Vagina (tissue), 2 donors: ENCODE measurements around the gene AGPAT2. TPM values are rescaled to one million over a fixed set of nuclear protein-coding genes. Genes with fewer than 3 reads are reported as not detected.
A peak's percentile ranks its signal among the peaks of the same experiment; 100 is the strongest.
"Not testable (repeated sequence)": the region's sequence is repeated elsewhere in the genome, so short reads cannot be mapped to it uniquely, and the experiment has no call there.

ENCODE experiments used
- DNase-seq, 2 donors: peaks; one replicate each; pipeline ENCODE4 v3.0.0-alpha.2; 2017; ENCODE audit errors: extremely low spot score in 2 of 2
- H3K27ac ChIP-seq: fragments of 200-600 bp; sonication (generic); one replicate; pipeline ENCODE4 v1.5.1; 2019
- H3K27me3 ChIP-seq: fragments of 200-600 bp; sonication (generic); one replicate; pipeline ENCODE4 v1.5.1; 2019
- H3K36me3 ChIP-seq, 2 donors: fragments of 200-600 bp; sonication (generic); one replicate each; pipeline ENCODE4 v1.5.1; 2017 to 2019
- H3K4me1 ChIP-seq: fragments of 200-600 bp; sonication (generic); one replicate; pipeline ENCODE4 v1.5.1; 2019
- H3K4me3 ChIP-seq, 2 donors: fragments of 200-600 bp; sonication (generic); 1 replicate in 1 of 2; 2 replicates in 1 of 2; pipeline ENCODE4 v1.5.1; 2016 to 2019
- H3K9me3 ChIP-seq: fragments of 200-600 bp; sonication (generic); one replicate; pipeline ENCODE4 v1.5.1; 2019
- POLR2A ChIP-seq, 2 donors: fragments of 450-650 bp; IDR thresholded peaks; one replicate each; pipeline ENCODE4 v1.6.1; 2017; ENCODE audit warnings: antibody characterized with exemption in 2 of 2, mild to moderate bottlenecking in 2 of 2, moderate library complexity in 2 of 2
- POLR2AphosphoS5 ChIP-seq, 2 donors: sonication (generic); formaldehyde crosslinking; IDR thresholded peaks; one replicate each; pipeline ENCODE4 v1.9.0; 2017; ENCODE audit warnings: antibody characterized with exemption in 2 of 2, mild to moderate bottlenecking in 2 of 2, low read depth in 1 of 2; ENCODE audit not compliant: insufficient read depth in 1 of 2
- intact Hi-C: fragments of 100-400 bp; cut with DNase I; formaldehyde crosslinking; loops from one replicate; pipeline ENCODE4 v1.15.1; 2023
- total RNA-seq: library from RNA; depleted of rRNA; stranded (reverse); fragments of >200 nt; gene quantifications from one replicate; pipeline ENCODE4 v1.2.3, GENCODE V29; 2016
- TF ChIP-seq, protein P1 (sequence below), 3 experiments: fragments of 450-650 bp in 2 of 3; fragments of 200-600 bp in 1 of 3; sonication (generic) in 1 of 3; IDR thresholded peaks; one replicate each; pipeline ENCODE4 v1.5.1; 2017 to 2019; ENCODE audit warnings: antibody characterized with exemption in 3 of 3, mild to moderate bottlenecking in 2 of 3, moderate library complexity in 2 of 3

The AGPAT2 gene
- total RNA-seq, 1 donor from 2014 or later, result 87.2 TPM

DNA sequence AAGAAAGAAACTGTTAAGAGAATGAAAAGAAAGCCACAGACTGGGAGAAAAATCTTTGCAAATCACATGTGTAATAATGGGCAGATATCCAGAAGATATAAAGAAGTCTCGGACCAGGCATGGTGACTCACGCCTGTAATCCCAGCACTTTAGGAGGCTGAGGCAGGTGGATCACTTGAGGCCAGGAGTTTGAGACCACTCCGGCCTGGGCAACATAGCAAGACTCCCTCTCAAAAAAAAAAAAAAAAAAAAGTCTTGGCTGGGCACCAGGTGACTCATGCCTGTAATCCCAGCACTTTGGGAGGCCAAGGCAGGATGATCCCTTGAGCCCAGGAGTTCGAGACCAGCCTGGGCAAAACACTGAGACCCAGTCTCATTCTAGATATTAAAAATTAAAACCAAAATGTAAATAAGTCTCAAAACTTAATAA, 24.0 kb upstream of the AGPAT2 start:
- DNase-seq, H3K36me3 ChIP-seq, H3K27ac ChIP-seq, H3K4me3 ChIP-seq, intact Hi-C loops, H3K9me3 ChIP-seq, H3K27me3 ChIP-seq: not testable (repeated sequence)
- TF ChIP-seq POLR2AphosphoS5 (IDR thresholded peaks at IDR 0.05; ENCODE audit: insufficient read depth in 1 of 2, low read depth in 1 of 2), result peak in 1 of 2 donors; percentile 46
- peaks cover 20% of the 10 kb centered on the region for H3K4me1 ChIP-seq

DNA sequence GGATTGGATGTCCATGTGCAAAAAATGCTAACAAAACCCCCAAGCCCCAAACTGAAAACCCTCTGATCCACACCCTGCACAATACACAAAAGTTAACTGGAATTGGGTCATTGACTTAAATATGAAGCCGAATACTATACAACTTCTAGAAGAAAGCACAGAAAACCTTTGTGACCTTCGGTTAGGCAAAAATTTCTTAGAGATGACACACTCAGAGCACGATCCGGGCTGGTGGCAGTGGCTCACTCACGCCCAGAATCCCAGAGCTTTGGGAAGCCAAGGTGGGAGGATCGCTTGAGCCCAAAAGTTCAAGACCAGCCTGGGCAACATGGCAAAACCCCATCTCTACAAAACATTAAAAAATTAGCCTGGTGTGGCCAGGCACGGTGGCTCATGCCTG, 23.3 kb upstream of the AGPAT2 start:
- H3K27ac ChIP-seq, result no peak overlapping the region
- H3K36me3 ChIP-seq, result no peaks in the 10 kb centered on the region
- H3K4me3 ChIP-seq, result no peak overlapping the region
- intact Hi-C loops, result no loop called here
- peaks cover 20% of the 10 kb centered on the region for H3K4me1 ChIP-seq
- TF ChIP-seq, protein P1, sequence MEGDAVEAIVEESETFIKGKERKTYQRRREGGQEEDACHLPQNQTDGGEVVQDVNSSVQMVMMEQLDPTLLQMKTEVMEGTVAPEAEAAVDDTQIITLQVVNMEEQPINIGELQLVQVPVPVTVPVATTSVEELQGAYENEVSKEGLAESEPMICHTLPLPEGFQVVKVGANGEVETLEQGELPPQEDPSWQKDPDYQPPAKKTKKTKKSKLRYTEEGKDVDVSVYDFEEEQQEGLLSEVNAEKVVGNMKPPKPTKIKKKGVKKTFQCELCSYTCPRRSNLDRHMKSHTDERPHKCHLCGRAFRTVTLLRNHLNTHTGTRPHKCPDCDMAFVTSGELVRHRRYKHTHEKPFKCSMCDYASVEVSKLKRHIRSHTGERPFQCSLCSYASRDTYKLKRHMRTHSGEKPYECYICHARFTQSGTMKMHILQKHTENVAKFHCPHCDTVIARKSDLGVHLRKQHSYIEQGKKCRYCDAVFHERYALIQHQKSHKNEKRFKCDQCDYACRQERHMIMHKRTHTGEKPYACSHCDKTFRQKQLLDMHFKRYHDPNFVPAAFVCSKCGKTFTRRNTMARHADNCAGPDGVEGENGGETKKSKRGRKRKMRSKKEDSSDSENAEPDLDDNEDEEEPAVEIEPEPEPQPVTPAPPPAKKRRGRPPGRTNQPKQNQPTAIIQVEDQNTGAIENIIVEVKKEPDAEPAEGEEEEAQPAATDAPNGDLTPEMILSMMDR (IDR thresholded peaks at IDR 0.05), result no peak
- no peak for TF ChIP-seq POLR2A (IDR thresholded peaks at IDR 0.05)
- no peak for TF ChIP-seq POLR2AphosphoS5 (IDR thresholded peaks at IDR 0.05; ENCODE audit: insufficient read depth in 1 of 2, low read depth in 1 of 2)
- no peak for DNase-seq
- H3K27me3 ChIP-seq, result peaks cover 3% of the 10 kb centered on the region
- no peaks in the 10 kb centered on the region for H3K9me3 ChIP-seq

DNA sequence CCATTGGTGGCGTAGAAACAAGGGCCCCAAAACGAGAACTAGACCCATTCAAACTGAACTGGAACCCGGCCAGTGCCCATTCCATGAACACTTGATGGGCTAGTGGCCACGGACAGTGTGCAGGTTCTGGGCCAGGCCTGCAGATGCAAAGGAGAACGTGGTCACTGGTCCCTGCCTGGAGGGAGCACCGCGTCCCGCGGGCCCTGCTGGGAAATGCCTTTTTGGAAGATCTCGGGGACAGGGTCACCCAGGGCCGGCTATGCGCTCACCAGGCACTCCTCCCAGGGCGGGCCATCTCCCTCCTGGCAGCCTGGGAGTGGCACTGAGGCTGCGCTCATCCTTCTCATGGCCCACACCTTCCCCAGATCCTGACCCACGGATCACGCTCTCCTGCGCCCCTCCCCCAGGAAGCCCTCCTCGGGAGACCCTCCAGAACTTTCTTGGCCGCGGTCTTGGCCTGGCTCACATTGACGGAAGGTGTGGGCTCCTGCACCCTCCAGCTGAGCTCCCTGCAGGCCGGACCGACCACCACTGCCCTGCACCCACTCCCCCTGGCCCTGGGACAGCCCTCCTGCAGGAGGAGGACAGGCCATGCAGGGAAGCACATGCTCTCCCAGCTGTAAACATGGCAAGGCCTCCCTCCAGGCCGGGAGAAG, 22.3 kb upstream of the AGPAT2 start:
- Histone ChIP-seq H3K36me3 (no peaks in the 10 kb centered on the region), H3K4me1 (peaks cover 14% of the 10 kb centered on the region), H3K27me3 (peaks cover 3% of the 10 kb centered on the region), H3K9me3 (no peaks in the 10 kb centered on the region), H3K4me3 (no peak overlapping the region), H3K27ac (no peak overlapping the region)
- DNase-seq, result no peak
- intact Hi-C loops, result no loop called here
- no peak for TF ChIP-seq POLR2A (IDR thresholded peaks at IDR 0.05)

DNA sequence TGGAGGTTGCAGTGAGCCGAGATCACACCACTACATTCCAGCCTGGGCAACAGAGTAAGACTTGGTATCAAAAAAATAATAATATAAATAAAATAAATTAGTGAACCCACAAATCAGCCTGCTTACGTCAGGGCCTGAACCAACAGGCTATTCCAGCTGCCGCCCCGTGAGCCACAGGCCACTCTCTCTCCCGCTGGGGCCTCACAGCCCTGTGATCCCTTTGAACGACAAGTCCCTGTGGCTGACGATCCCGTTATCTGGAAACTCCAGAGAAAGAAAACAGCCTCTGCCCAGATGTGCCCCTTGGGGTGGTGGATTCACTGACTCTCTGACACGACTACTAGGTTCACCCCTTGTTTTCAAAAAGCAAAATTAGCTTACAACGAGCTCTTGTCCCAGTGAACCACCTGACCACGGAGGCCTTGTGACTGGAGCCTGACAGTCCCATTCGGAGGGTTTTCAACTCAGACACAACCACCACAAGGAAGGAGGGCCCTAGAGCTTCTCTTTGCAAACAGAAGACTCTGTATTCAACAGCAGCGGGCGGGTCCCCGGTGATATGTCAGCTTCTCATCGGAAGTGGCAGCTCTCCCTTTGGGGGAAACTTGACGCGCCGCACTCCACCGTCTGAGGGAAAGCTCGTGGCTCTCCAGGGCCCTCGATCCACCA, 20.7 kb upstream of the AGPAT2 start:
- Histone ChIP-seq H3K36me3 (no peaks in the 10 kb centered on the region), H3K9me3 (no peaks in the 10 kb centered on the region), H3K4me1 (peaks cover 11% of the 10 kb centered on the region), H3K4me3 (no peak overlapping the region), H3K27ac (no peak overlapping the region), H3K27me3 (no peaks in the 10 kb centered on the region)
- TF ChIP-seq POLR2A (IDR thresholded peaks at IDR 0.05) (no peak), POLR2AphosphoS5 (IDR thresholded peaks at IDR 0.05; ENCODE audit: insufficient read depth in 1 of 2, low read depth in 1 of 2) (no peak)
- TF ChIP-seq, protein P1 (IDR thresholded peaks at IDR 0.05), result no peak
- intact Hi-C loops, result no loop called here
- no peak for DNase-seq

DNA sequence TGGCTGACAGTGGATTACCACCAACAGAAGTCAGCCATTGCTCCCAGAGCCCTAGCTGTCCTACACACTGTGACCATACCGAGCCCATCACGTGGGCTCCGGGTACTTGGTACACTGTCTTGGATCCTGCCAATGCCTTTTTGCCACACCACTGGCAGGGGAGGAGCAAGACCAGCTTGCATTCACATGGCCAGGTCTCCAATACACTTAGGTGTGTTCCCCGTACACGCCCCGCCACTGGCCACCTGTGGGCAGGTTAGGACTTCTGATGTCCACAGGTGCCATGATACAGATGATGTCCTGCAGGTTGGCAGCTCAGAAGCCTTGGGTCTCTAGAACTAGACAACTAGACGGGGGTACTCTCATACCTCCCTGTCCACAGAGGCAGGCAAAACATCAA, 19.8 kb upstream of the AGPAT2 start:
- Histone ChIP-seq H3K27ac (no peak overlapping the region), H3K27me3 (no peaks in the 10 kb centered on the region), H3K9me3 (no peaks in the 10 kb centered on the region), H3K4me1 (peaks cover 5% of the 10 kb centered on the region), H3K4me3 (no peak overlapping the region), H3K36me3 (no peaks in the 10 kb centered on the region)
- TF ChIP-seq, protein P1 (IDR thresholded peaks at IDR 0.05), result no peak
- TF ChIP-seq POLR2AphosphoS5 (IDR thresholded peaks at IDR 0.05; ENCODE audit: insufficient read depth in 1 of 2, low read depth in 1 of 2), result no peak
- TF ChIP-seq POLR2A (IDR thresholded peaks at IDR 0.05), result no peak
- no peak for DNase-seq
- intact Hi-C loops, result no loop called here

DNA sequence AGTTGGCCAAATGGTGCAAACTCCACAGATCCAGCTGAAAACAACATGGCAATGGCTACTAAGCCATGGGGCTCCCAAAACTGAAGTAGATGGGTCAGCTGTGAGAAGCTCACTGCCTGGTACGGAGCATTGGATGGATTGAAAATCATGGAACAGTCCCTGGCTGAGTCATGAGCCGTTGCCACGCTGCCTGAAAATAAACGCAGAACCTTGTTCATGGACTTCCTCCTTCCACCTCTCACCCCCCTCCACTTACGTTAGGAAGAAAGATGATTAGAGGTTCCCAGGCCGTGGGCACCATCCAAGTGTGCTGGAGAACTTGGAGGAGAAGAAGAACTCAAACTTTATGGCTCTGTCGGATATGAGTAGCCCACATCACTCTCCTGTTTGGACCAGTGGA, 18.3 kb upstream of the AGPAT2 start:
- H3K4me1 ChIP-seq, result peaks cover 7% of the 10 kb centered on the region
- H3K27me3 ChIP-seq, result no peaks in the 10 kb centered on the region
- no peak overlapping the region for H3K4me3 ChIP-seq
- no peak overlapping the region for H3K27ac ChIP-seq
- intact Hi-C loops, result no loop called here
- no peak for TF ChIP-seq POLR2A (IDR thresholded peaks at IDR 0.05)
- no peak for TF ChIP-seq POLR2AphosphoS5 (IDR thresholded peaks at IDR 0.05; ENCODE audit: insufficient read depth in 1 of 2, low read depth in 1 of 2)
- TF ChIP-seq, protein P1 (IDR thresholded peaks at IDR 0.05), result no peak
- H3K9me3 ChIP-seq, result no peaks in the 10 kb centered on the region
- no peaks in the 10 kb centered on the region for H3K36me3 ChIP-seq
- DNase-seq, result no peak

DNA sequence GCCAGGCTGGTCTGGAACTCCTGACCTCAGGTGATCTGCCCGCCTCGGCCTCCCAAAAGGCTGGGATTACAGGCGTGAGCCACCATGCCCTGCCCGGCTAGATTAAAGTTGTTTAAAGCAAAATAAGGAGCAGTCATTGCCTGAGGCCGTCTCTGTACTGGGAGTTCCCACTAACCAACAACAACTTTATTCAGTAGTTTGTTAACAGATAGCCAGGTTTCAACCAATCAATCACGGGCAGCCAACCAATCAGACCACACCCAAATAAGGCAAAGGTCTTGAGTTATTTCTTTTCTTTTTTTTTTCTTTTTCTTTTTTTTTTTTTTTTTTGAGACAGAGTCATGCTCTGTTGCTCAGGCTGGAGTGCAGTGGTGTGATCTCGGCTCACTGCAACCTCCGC, 17.5 kb upstream of the AGPAT2 start:
- DNase-seq, H3K27ac ChIP-seq, H3K4me3 ChIP-seq, intact Hi-C loops, H3K4me1 ChIP-seq, H3K9me3 ChIP-seq, H3K27me3 ChIP-seq, H3K36me3 ChIP-seq: not testable (repeated sequence)
